ENCODE measurements around the gene EDIL3. TPM values are rescaled to one million over a fixed set of nuclear protein-coding genes. Genes with fewer than 3 reads are reported as not detected.

Gene EDIL3
- total RNA-seq, 2 donors from 2014 or later: 4.6 to 5.5 TPM

- no peaks in the 10 kb centered on the region for H3K36me3 ChIP-seq
- H3K9me3 ChIP-seq: no peaks in the 10 kb centered on the region
- H3K27ac ChIP-seq: no peak overlapping the region
- TF ChIP-seq POLR2A (IDR thresholded peaks at IDR 0.05): no peak
- peak in 3 of 4 experiments; percentile 32 to 43 (median 38) for TF ChIP-seq CTCF (IDR thresholded peaks at IDR 0.05)
- 62% methylated on average over 3 of the region's 3 CpGs for WGBS
- no peaks in the 10 kb centered on the region for H3K4me1 ChIP-seq (replicated peaks)
- no peak overlapping the region for H3K4me3 ChIP-seq
- no peak for DNase-seq (ENCODE audit: low spot score)
- intact Hi-C loops (cut with DNase I): no loop called here
- H3K27me3 ChIP-seq (replicated peaks; ENCODE audit: insufficient read depth): peaks cover 3% of the 10 kb centered on the region
Observed at GRCh38 chr5:84274585-84275468, 109.9 kb downstream of the EDIL3 start.

- Histone ChIP-seq H3K27me3 (replicated peaks; ENCODE audit: insufficient read depth) (peaks cover under 1% of the 10 kb centered on the region), H3K4me3 (no peak overlapping the region), H3K36me3 (no peaks in the 10 kb centered on the region), H3K9me3 (no peaks in the 10 kb centered on the region), H3K27ac (no peak overlapping the region), H3K4me1 (replicated peaks) (no peaks in the 10 kb centered on the region)
- no peak for DNase-seq (ENCODE audit: low spot score)
- intact Hi-C loops (cut with DNase I): no loop called here
- TF ChIP-seq POLR2AphosphoS5 (IDR thresholded peaks at IDR 0.05) (no peak), CTCF (IDR thresholded peaks at IDR 0.05) (no peak), POLR2A (IDR thresholded peaks at IDR 0.05) (no peak)
- 88% methylated on average over 2 of the region's 2 CpGs for WGBS
Observed at GRCh38 chr5:84273517-84273883, 111.2 kb downstream of the EDIL3 start.

GRCh38 chr5:84272771-84273516 lies 111.7 kb downstream of the EDIL3 start:
- Histone ChIP-seq H3K4me3 (no peak overlapping the region), H3K36me3 (no peaks in the 10 kb centered on the region), H3K27me3 (replicated peaks; ENCODE audit: insufficient read depth) (no peaks in the 10 kb centered on the region), H3K27ac (no peak overlapping the region), H3K4me1 (replicated peaks) (no peaks in the 10 kb centered on the region), H3K9me3 (no peaks in the 10 kb centered on the region)
- TF ChIP-seq POLR2AphosphoS5 (IDR thresholded peaks at IDR 0.05) (no peak), CTCF (IDR thresholded peaks at IDR 0.05) (no peak), POLR2A (IDR thresholded peaks at IDR 0.05) (no peak)
- intact Hi-C loops (cut with DNase I): no loop called here
- 73% methylated on average over 6 of the region's 6 CpGs for WGBS
- DNase-seq (ENCODE audit: low spot score): no peak

- Histone ChIP-seq H3K36me3 (no peaks in the 10 kb centered on the region), H3K4me1 (replicated peaks) (no peaks in the 10 kb centered on the region), H3K4me3 (no peak overlapping the region), H3K27ac (no peak overlapping the region), H3K9me3 (no peaks in the 10 kb centered on the region), H3K27me3 (replicated peaks; ENCODE audit: insufficient read depth) (no peaks in the 10 kb centered on the region)
- no peak for TF ChIP-seq POLR2AphosphoS5 (IDR thresholded peaks at IDR 0.05)
- no peak for TF ChIP-seq POLR2A (IDR thresholded peaks at IDR 0.05)
- no peak for TF ChIP-seq CTCF (IDR thresholded peaks at IDR 0.05)
- DNase-seq (ENCODE audit: low spot score): no peak
- 80% methylated on average over 3 of the region's 3 CpGs for WGBS
- intact Hi-C loops (cut with DNase I): no loop called here
Observed at GRCh38 chr5:84265739-84266550, 118.7 kb downstream of the EDIL3 start.

Measured in prostate gland (tissue), 2 donors.